Lower leg skin (tissue), 4 donors: ENCODE measurements around the gene INSRR. TPM values are rescaled to one million over a fixed set of nuclear protein-coding genes. Genes with fewer than 3 reads are reported as not detected.

ENCODE experiments used
- DNase-seq, 2 donors: peaks; one replicate each; pipeline ENCODE4 v3.0.0-alpha.2; 2019; ENCODE audit warnings: low spot score in 2 of 2
- H3K4me3 ChIP-seq: fragments of 200-600 bp; sonication (generic); 2 replicates; pipeline ENCODE4 v1.5.1; 2017; ENCODE audit warnings: mild to moderate bottlenecking, low read depth; ENCODE audit not compliant: poor library complexity, severe bottlenecking
- POLR2A ChIP-seq, 2 donors: fragments of 450-650 bp; IDR thresholded peaks; one replicate each; pipeline ENCODE4 v1.6.1; 2016 to 2017; ENCODE audit warnings: antibody characterized with exemption in 2 of 2, mild to moderate bottlenecking in 1 of 2, moderate library complexity in 1 of 2
- WGBS, 2 donors: methylation state at CpG; one replicate each; pipeline ENCODE4 v1.1.5; 2018; 5-methylcytosine and 5-hydroxymethylcytosine counted together
- intact Hi-C: fragments of 100-400 bp; cut with DNase I; formaldehyde crosslinking; loops from one replicate; pipeline ENCODE4 v1.15.0; 2023; ENCODE audit warnings: low total_unique reads
- total RNA-seq, 4 donors: library from RNA; depleted of rRNA; stranded (reverse); fragments of >200 nt; gene quantifications; one replicate each; pipeline ENCODE4 v1.1.0, GENCODE V29; 2016
- TF ChIP-seq, protein P1 (sequence below), 3 donors: fragments of 450-650 bp; IDR thresholded peaks; one replicate each; pipeline ENCODE4 v1.5.1; 2016; ENCODE audit warnings: antibody characterized with exemption in 3 of 3, mild to moderate bottlenecking in 3 of 3, moderate library complexity in 2 of 3

The INSRR gene
- total RNA-seq, 4 donors from 2014 or later = not detected

DNA sequence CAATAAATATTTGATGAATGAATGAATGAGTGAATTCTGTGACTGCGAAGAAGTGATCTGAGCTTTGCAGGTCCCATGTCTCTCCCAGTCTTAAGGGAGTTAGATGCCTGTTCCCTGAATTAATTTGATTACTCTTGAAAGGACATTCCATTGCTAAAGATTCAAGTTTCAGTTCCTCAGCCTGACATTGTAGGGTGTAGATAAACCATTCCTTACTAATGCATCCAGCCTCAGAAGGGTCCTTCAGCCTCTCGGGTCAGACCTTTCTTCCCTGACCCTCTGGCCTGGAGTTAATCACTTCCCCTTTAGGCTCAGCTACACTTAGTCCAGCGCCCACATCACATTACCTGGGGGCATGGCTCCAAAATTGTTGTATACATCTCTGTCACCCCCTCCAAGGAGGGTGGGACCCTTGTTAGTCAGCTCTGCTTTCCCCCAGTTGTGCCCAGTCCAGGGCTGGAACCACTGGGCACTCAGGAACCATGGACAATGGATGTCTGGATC is 2.6 kb downstream of the INSRR start:
- 79 to 85% methylated on average over 3 of the region's 3 CpGs for WGBS, 2 donors
- H3K4me3 ChIP-seq = no peak overlapping the region
- intact Hi-C loops = no loop called here
- TF ChIP-seq, protein P1, sequence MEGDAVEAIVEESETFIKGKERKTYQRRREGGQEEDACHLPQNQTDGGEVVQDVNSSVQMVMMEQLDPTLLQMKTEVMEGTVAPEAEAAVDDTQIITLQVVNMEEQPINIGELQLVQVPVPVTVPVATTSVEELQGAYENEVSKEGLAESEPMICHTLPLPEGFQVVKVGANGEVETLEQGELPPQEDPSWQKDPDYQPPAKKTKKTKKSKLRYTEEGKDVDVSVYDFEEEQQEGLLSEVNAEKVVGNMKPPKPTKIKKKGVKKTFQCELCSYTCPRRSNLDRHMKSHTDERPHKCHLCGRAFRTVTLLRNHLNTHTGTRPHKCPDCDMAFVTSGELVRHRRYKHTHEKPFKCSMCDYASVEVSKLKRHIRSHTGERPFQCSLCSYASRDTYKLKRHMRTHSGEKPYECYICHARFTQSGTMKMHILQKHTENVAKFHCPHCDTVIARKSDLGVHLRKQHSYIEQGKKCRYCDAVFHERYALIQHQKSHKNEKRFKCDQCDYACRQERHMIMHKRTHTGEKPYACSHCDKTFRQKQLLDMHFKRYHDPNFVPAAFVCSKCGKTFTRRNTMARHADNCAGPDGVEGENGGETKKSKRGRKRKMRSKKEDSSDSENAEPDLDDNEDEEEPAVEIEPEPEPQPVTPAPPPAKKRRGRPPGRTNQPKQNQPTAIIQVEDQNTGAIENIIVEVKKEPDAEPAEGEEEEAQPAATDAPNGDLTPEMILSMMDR (IDR thresholded peaks at IDR 0.05) = no peak
- no peak for TF ChIP-seq POLR2A (IDR thresholded peaks at IDR 0.05)
- DNase-seq = no peak

DNA sequence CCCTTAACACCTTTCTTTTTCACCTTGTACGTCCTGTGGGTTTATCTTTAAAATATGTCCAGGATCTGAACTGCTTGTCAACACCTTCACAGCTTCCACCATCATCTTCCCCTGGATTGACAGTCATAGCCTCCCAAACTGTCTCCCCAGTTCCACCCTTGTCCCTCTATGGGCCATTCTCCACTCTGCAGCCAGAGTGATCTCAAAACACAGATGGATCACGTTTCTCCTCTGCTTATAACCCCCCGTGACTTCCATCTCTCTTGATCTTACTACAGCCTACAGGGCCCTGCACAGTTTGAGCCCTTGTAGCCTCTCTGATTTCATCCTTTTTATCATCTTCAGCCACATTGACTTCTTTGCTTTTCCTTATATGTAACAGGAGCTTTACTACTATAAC is 4.3 kb downstream of the INSRR start:
- intact Hi-C loops = no loop called here
- DNase-seq = no peak
- 42 to 77% methylated on average over 3 of the region's 3 CpGs for WGBS, 2 donors
- no peak overlapping the region for H3K4me3 ChIP-seq
- TF ChIP-seq POLR2A (IDR thresholded peaks at IDR 0.05) = no peak
- TF ChIP-seq, protein P1 (IDR thresholded peaks at IDR 0.05) = no peak

DNA sequence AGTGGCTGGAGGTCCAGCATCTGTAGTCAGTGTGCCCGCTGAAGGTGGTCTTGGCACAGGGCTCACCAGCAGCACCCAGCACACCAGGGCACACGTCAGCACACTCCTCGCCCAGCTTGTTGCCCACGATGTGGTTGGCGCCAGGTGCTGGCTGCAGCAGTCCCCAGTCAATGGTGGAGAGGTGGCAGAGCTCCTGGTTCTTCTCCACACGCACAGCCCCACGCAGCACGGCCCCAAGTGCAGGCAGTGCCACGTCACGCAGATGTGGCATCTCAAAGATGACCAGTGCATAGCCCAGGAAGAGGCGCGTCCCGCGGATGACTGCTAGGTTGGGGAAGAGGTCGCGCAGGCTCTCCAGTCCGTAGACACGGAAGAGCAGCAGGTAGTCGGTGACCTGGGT is 5.2 kb downstream of the INSRR start:
- no peak for DNase-seq
- H3K4me3 ChIP-seq = no peak overlapping the region
- 93 to 95% methylated on average over 18 to 19 of the region's 19 CpGs for WGBS, 2 donors
- TF ChIP-seq POLR2A (IDR thresholded peaks at IDR 0.05) = no peak
- TF ChIP-seq, protein P1 (IDR thresholded peaks at IDR 0.05) = no peak
- intact Hi-C loops = no loop called here

DNA sequence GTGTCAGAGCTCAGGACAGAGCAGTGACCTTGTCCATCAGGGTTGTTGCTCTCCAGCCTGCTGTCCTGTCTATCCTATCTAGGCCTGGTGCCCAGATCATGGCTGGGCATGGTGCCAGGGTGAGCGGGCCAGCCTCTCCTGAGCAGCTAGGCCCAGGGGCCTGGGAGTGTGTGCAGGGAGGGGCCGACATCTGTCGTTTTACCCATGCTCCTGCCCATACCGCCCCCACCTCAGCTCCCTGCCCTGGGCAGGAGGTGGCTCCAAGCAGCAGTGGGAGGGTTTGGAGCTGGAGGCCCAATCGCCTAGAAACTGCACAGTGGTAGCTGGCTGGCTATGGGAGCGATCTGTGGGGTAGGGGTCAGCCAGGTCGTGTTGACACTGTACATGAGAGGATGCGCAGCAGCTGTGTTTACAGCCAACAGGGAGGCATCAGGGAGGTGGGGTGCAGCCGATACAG is 6.5 kb downstream of the INSRR start:
- intact Hi-C loops = no loop called here
- no peak overlapping the region for H3K4me3 ChIP-seq
- WGBS, 2 donors = 43 to 49% methylated on average over 5 to 9 of the region's 9 CpGs
- DNase-seq = no peak
- TF ChIP-seq POLR2A (IDR thresholded peaks at IDR 0.05) = no peak
- TF ChIP-seq, protein P1 (IDR thresholded peaks at IDR 0.05) = no peak

DNA sequence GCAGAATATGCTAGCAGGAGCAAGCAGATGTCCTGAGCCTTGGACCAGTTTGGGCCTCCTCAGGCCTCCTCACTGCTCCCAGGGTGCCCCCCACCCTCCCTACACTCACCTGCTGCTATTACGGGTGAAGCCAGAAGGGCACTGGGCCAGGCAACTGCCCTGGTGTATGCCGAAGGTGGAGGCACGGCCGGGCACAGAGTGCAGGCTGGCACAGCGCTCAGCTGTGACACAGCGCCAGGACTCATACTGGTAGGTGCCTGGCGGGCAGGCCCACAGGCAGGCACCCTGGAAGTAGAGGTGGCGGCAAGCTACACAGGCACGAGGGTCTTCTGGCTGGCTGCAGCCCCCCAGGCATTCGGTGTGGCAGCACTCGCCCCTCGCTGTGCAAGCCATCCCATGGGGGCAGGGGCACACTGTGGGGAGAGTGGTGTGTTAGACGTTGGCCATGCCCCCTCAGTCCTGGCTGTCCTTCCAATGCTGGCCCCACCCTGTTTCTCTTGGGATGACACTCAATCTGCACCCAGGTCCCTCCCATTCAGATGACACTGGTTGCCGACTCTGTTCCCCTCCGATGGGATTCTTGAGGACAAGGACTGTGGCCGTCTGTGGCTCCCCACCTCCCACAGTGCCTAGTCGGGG is 7.0 kb downstream of the INSRR start:
- intact Hi-C loops = no loop called here
- 55 to 61% methylated on average over 9 to 15 of the region's 17 CpGs for WGBS, 2 donors

More for the DNA sequence above, 7.0 kb downstream of the INSRR start:
- no peak overlapping the region for H3K4me3 ChIP-seq
- no peak for DNase-seq
- TF ChIP-seq POLR2A (IDR thresholded peaks at IDR 0.05) = no peak
- TF ChIP-seq, protein P1 (IDR thresholded peaks at IDR 0.05) = no peak
